Activated CD4-positive, alpha-beta T cell treated with anti-CD3 and anti-CD28 coated beads, Interleukin-2, amount 50 U/mL, for 4 hours (primary cell): ENCODE measurements around the gene TSPAN9.

Experiments used
- DNase-seq, 2 experiments: peaks; one replicate each; pipeline ENCODE4 v3.0.0-alpha.2; 2020

Gene TSPAN9

DNA sequence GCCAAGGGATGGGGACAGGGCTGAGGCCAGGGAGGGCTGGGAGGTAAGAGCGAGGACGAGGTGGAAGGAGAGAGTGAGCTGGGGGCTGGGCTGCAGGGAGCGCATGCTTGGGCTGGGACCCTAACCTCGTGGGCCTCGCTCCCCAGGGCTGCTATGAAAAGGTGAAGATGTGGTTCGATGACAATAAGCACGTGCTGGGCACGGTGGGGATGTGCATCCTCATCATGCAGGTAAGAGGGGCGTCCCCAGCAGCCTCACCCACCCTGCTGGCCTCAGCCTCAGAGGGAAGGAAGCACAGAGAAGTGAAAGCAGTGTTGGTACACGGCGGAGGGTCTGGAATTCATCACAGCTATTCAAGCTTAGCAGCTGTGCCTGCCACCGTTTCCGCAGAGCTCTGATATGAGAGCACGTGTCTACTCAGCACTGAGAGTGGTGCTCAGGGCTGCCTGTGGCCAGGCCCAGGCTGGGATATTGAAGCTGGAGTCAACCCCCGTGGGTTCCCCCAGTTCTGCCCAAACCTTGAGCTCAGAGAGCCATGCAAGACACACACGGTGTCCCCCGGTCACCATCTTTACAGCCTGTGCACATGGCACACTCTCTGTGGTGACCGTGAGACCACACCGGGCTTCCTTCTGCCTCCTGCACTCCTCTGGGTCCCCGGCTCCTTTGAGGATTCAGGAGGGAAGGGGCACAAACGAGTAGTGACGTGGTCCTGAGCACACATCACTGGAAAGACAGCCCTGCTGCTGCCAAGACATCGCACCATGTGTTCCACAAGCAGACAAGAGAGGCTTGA lies 204.6 kb downstream of the TSPAN9 start:
- no peak for DNase-seq

DNA sequence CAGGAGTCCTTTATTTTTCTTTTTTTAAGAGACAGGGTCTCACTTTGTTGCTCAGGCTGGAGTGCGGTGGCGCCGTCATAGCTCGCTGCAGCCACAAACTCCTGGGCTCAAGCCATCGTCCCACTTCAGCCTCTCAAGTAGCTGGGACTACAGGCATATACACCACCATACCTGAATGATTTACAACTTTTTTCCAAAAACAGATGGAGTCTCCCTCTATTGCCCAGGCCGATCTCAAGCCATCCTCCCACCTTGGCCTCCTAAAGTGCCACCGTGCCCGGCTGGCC lies 205.1 kb downstream of the TSPAN9 start:
- DNase-seq: no peak

GRCh38 chr12:3283137-3283680 lies 206.0 kb downstream of the TSPAN9 start:
- no peak for DNase-seq

DNA sequence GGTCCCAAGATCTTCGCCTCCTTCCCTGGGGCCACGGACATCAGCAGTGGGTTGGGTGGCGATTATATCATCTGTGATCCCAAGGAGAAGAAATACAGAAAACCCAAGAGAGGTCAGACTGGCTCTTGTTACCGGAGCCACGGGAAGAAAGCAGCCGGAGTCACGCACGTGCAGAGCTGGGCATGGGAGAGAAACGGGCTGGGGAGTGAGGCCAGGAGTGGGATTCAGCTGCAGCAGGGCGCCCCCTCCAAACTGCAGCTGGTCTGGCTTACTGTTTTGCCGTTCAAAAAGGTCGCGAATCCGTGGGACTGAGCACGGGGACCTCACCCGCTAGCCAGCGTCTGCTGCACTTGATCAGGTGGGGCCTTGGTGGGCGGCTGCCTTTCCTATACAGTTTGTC lies 207.2 kb downstream of the TSPAN9 start:
- DNase-seq: no peak

DNA sequence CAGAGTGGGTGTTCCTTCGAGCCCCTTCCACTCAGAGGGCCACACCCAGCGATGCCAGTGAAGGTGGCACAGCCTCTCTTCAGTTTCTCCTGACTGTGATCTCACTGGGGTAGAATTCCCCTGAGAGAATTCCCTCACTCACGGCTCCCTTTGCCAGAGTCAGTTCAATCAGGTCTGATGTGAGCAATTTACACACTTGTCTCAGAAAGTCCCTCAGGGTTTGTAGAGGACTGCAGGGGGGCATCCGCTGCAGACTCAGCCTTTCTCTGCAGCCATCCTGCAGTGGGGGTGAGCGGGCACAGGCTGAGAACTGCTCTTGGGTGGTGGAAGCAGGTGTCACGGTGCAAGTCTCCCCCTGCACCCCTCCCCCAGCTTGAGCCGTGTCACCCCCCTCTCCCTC lies 208.4 kb downstream of the TSPAN9 start:
- no peak for DNase-seq

- no peak for DNase-seq
Observed at GRCh38 chr12:3288690-3289089, 211.5 kb downstream of the TSPAN9 start.

DNA sequence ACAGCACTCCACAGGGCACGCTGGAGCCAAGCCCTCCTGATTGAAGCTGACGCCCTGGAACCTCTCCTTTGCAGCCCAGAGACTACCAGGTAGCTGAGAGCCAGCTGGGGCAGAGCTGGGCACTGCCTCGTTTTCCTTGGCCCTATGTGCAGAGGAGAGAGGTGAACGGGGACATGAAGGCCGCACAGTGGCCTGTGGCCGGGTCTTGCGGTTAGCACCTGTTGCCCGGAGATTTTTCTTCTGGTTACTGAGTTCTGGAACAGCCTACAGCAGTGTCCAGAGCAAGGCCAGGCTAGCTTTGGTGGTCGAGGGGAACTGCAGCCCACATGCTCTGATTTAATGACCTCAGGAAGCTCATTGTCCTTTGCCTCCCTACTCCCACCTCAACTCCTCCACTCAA lies 212.5 kb downstream of the TSPAN9 start:
- no peak for DNase-seq

DNA sequence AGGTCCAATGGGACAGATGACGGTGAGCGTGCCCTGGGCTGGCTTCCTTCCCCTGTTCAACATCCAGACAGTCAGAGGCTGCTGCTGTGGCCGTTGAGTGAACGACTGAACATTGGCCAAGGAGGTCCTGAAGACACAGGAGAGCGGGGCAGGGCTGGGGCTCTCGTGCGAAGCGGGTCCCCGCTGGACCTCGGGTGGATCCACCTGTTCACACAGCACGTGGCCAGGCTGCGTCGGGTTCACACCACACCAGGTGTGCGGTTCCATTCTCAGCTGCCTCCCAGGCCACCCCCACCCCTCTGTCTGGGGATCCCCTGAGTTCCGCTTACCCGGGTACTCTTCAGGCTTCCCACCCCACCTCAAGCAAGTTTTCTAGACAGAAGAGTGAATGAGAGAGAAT lies 214.8 kb downstream of the TSPAN9 start:
- no peak for DNase-seq

GRCh38 chr12:3292677-3293412 lies 215.7 kb downstream of the TSPAN9 start:
- DNase-seq: no peak

GRCh38 chr12:3293446-3294161 lies 216.4 kb downstream of the TSPAN9 start:
- DNase-seq: no peak

DNA sequence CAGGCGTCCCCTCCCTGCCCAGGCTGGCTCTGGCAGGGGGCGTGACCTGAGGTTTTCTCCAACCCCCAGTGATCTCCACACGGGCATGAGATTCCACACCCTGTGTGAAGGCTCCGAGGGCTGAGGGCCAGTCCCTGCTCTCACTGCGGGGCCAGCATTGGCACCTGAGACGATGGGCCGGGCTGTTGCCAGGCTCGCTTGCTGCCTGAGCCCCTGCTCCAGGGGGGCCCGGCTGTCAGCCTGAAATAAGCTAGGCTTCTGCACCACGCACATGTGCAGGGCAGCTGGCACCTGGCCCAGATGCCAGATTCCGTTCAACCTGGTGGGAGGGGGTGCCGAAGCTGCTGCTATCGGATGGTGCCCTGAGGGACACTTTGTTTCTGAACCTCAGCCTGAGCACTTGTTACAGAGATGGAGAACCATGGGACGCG lies 217.3 kb downstream of the TSPAN9 start:
- no peak for DNase-seq

- no peak for DNase-seq
Observed at GRCh38 chr12:3295225-3295624, 218.0 kb downstream of the TSPAN9 start.

- no peak for DNase-seq
Observed at GRCh38 chr12:3295646-3296408, 218.6 kb downstream of the TSPAN9 start.

DNA sequence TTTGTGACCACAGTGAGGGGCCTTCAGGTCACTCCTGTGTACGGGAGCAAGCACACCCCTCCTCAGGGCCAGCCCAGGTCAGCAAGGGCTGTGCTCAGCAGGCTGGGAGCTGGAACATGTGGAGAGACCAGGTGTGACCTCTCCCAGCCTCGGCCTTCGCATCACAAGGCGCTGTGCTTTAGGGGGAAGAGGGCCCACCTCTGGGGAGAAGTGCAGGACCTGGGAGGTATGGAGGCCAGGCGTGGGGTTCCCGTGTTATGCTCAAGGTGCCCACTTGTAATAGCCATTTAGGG lies 219.2 kb downstream of the TSPAN9 start:
- no peak for DNase-seq

GRCh38 chr12:3298603-3299002 lies 221.4 kb downstream of the TSPAN9 start:
- DNase-seq: no peak

DNA sequence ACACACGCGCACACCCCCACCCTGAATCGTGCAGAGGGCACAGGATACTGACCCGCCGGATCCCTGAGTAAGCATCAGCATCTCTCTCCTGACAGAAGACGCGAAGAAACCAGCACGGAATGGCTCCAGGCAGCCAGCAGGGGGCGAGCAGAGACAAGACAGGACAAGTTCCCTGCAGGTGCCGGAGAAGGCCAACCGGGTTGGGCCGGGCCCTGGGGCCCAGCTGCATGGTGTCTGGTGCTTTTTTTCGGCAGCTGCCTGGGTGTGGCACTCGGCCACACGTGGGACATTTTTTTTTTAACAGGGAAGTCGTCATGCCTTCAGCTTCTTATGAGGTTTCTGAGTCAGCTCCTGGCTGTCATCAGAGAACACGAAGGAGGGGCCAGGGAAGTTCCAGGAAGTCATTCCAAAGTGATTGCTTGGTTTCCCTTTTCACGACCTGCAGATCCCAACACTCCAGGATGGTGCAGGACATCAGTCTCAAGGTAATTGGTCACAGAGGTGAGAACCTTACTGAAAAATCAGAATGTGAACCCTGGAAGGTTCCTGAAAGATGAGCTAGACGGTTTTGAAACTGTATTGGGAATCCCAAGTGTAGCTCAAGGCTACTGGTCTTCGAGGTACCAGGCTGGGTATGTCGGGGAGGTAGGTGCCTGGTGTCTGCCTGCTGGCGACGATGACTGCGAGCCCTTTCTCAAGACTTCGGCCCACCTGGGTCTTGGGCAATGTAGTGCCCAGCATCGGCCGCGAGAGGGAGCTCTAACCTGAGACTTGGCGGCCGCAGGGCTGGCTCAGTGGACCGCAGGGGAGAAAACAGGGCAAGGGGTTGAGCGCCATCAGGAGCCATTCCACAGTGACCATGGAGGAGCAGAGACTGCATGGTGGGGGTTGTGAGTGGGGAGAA lies 223.0 kb downstream of the TSPAN9 start:
- peak; percentile 70 to 73 for DNase-seq

DNA sequence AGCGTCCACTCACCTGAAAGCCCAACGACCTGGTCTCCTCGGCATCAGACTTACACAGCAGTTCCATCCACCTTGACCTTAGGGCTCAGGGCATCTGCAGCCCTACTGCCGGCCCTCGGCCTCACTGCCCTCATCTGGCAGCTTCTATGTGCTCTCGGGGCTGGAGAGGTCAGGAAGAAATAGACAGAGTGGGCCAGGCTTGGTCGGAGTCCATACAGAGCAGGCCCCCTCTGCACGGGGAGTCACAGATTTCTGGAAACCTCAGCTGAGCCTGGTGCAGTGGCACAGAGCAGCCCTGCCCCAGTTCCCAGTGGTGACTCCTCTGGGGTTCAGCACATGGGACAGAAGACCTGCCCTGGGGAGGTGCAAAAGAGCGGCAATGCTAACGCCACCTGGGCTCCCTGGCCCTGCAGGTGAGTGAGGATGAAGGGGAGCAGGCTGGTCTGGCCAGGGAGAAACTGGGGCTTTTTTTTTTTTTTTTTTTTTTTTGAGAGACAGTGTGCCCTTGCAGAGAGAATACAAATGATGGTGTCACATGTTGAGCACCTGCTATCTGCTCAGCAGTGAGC lies 223.7 kb downstream of the TSPAN9 start:
- no peak for DNase-seq

DNA sequence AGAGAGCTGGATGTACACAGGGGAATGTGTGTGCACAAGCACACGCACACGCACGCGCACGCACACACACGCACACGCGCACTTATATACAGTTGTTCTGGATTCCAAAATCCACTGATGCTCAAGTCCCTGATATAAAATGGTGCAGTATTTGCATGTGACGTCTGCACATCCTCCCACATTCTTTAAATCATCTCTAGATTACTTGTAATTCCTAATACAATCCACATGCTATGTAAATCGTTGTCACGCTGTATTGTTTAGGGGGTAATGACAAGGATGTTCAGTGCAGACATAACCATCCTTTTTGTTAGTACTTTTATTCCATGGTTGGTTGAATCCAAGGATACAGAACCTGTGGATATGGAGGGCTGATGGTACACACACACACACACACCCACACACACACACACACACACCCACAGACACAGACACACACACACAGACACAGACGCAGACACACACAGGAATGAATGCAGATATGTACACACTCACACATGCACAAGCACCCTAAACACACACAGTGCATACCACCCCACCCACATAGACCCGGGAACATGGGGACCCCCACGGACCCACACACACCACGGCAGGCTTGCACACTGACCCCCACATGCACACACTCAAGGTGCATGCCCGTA lies 225.3 kb downstream of the TSPAN9 start:
- no peak for DNase-seq

- DNase-seq: no peak
Observed at GRCh38 chr12:3303410-3304136, 226.4 kb downstream of the TSPAN9 start.

DNA sequence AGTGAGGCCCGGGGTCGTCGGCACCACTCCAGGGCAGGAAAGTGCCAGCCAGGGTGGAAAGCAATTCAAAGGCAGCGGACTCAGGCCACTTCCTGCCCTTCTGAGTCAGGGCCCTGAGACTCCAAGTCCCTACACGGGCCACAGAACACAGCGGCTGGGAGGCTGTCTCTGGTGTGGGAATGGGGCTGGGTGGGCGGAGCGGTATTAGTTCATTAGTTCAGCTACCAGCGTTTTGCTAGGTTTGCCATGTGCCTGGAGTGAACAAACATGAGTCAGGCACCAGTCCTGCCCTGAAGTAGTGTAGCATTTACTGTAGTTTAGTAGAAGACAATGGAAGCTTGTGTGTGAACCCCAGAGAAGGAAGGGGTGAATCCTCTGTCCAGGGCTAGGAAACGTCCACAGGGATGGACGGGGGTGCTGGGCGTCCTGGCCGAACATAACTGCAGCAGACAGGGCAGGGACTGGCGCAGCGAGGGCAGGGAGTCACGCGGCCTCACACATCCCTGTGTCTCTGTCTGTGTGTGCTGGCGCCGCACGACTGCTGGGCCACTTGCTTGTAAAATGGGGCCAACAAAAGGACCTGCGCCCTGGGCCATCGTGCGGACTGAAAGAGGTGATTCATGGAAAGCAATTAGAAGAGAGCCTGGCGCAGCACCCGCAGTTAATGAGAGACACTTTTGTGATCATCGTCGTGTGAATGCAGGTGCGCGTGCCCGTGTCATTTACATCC lies 227.4 kb downstream of the TSPAN9 start:
- DNase-seq: no peak
